Measurements from ENCODE around the gene TLR7. TPM values are rescaled to one million over a fixed set of nuclear protein-coding genes. Genes with fewer than 3 reads are reported as not detected.

The TLR7 gene
- total RNA-seq, result not detected in 2 replicates

GRCh38 chrX:12866451-12867377, at the start of gene TLR7:
Gene TLR7 (plus strand): TSS chrX:12867072. CDS start chrX:12867579, 507 bp downstream.

GRCh38 chrX:12906046-12906761, 39.3 kb downstream of the TLR7 start, which contains the start of gene TLR8:
Gene TLR8 (plus strand): TSS chrX:12906620. CDS start chrX:12906707, 87 bp downstream.

Other genes starting within 250 kb of the TLR7 start
- gene PRPS2, start 75.7 kb upstream of the TLR7 start, total RNA-seq, result 19.7 and 25.9 TPM in 2 replicates
- gene TLR8, start 39.5 kb downstream of the TLR7 start, total RNA-seq, result not detected in 2 replicates
- 4,398 and 7,748 TPM in 2 replicates for gene TMSB4X, start 108.0 kb downstream of the TLR7 start, total RNA-seq
- under 0.01 TPM in 1 of 2 replicates, not detected in the other for gene FAM9C, start 177.5 kb downstream of the TLR7 start, total RNA-seq

All from articular chondrocyte of knee joint (primary cell).